ENCODE measurements around the gene SERPINB7. TPM values are rescaled to one million over a fixed set of nuclear protein-coding genes. Genes with fewer than 3 reads are reported as not detected.

SERPINB7 gene
- total and polyA plus RNA-seq, 10 of the 15 experiments (the other 5 are each of a cell fraction or from before 2014, with no cell fraction given) = not detected

- FAIRE-seq (no peak), DNase-seq (ENCODE audit: low read depth, low spot score) (no peak), ATAC-seq (no peak)
- H3K27me3 ChIP-seq (replicated peaks in 1 of 2; ENCODE audit: control insufficient read depth in 2 of 2, insufficient read depth in 2 of 2, low read length in 1 of 2) = no peaks in the 10 kb centered on the region; a peak in 1 of 4 replicates
- POLR2A ChIA-PET = no interaction called here
- no peak overlapping the region for H3K4me3 ChIP-seq
- no peak for TF ChIP-seq ZNF207 (IDR thresholded peaks at IDR 0.05; ENCODE audit: borderline replicate concordance)
- TF ChIP-seq IRF5 (IDR thresholded peaks at IDR 0.05; ENCODE audit: borderline replicate concordance) = no peak
- TF ChIP-seq SRF (IDR thresholded peaks at IDR 0.05; ENCODE audit: low read depth in 2 of 2, low read length in 2 of 2) = no peak
- TF ChIP-seq CEBPZ (IDR thresholded peaks at IDR 0.05; ENCODE audit: low read depth, low read length) = no peak
- TF ChIP-seq TBL1XR1 (IDR thresholded peaks at IDR 0.05; ENCODE audit: low read depth, low read length) = no peak
- no peak for TF ChIP-seq NRF1 (conservative IDR thresholded peaks at IDR 0.05; ENCODE audit: low read depth, low read length)
- no peak for TF ChIP-seq CEBPB (IDR thresholded peaks at IDR 0.05; ENCODE audit: borderline replicate concordance in 1 of 2, low read depth in 2 of 2, low read length in 2 of 2)
- TF ChIP-seq FOXK2 (IDR thresholded peaks at IDR 0.05) = no peak
- no peak for TF ChIP-seq ESRRA (IDR thresholded peaks at IDR 0.05; ENCODE audit: low read length)
- TF ChIP-seq SMAD5 (IDR thresholded peaks at IDR 0.05; ENCODE audit: low read depth) = no peak
- 23% methylated on average over 3 of the region's 3 CpGs for WGBS (ENCODE audit: insufficient coverage, insufficient replicate concordance, low lambda C conversion rate, missing lambda C conversion rate)
- H3K4me1 ChIP-seq (ENCODE audit: control insufficient read depth, insufficient read depth, low read length) = no peaks in the 10 kb centered on the region
- H3K27ac ChIP-seq (ENCODE audit: control insufficient read depth, insufficient read depth) = no peak overlapping the region
- RAD21 ChIA-PET (ENCODE audit: unreplicated experiment) = no interaction called here
- SMC1A ChIA-PET (ENCODE audit: uncharacterized antibody, unreplicated experiment) = no interaction called here
- no peaks in the 10 kb centered on the region for H3K36me3 ChIP-seq (ENCODE audit: control insufficient read depth in 2 of 2, insufficient read depth in 2 of 2, low read length in 1 of 2)
- H3K4me2 ChIP-seq (ENCODE audit: control insufficient read depth, insufficient read depth) = no peak overlapping the region
- CTCF ChIA-PET = no interaction called here
- no peak overlapping the region for H2AFZ ChIP-seq (ENCODE audit: control insufficient read depth, low read depth, low read length)
- H3K9me3 ChIP-seq (replicated peaks; ENCODE audit: control insufficient read depth, insufficient read depth, low read length) = no peaks in the 10 kb centered on the region
- in situ Hi-C loops (cut with MboI) = no loop called here
- no peaks in the 10 kb centered on the region for H3K79me2 ChIP-seq (ENCODE audit: control insufficient read depth, insufficient read depth, low read length)
- intact Hi-C loops (cut with micrococcal nuclease; ENCODE audit: unreplicated experiment) = no loop called here
- H3K9ac ChIP-seq (ENCODE audit: control insufficient read depth, insufficient read depth, low read length) = no peak overlapping the region
- no TSS peak for BruUV-seq (replicated peaks)
- H4K20me1 ChIP-seq (ENCODE audit: control insufficient read depth, insufficient read depth) = no peaks in the 10 kb centered on the region
Measured at GRCh38 chr18:63731215-63731614, 44.0 kb upstream of the SERPINB7 start.
